ENCODE data around the gene FBXO44. TPM values are rescaled to one million over a fixed set of nuclear protein-coding genes. Genes with fewer than 3 reads are reported as not detected.

FBXO44 gene
- total and polyA plus RNA-seq, 2 donors (not counting 1 experiment from before 2014, with no cell fraction given), result 8.1 to 17.8 TPM

DNA sequence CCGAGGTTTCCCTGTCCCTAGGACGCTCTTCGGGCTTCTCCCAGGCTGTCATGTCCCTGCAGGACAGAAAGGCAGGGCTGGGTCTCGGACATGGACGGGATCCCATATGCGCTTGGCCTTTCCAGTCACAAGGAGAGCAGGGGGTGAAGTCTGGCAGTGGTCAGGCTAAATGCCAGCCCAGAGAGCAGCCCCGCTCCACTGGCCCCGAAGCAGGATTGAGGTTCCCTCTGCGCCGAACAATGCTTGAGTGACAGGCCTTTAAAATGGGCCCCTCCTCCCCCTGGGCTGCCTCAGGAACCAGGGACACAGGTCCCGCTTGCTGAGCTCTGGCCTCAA is 49.5 kb downstream of the FBXO44 start:
- H3K9ac ChIP-seq (ENCODE audit: insufficient read depth, low read length), result no peak overlapping the region
- H3K36me3 ChIP-seq (ENCODE audit: control insufficient read depth, insufficient read depth, low read length), result no peaks in the 10 kb centered on the region
- H3K4me2 ChIP-seq (ENCODE audit: extremely low read depth, insufficient read depth, low read length), result no peak overlapping the region
- peaks cover 24% of the 10 kb centered on the region for H3K27me3 ChIP-seq (ENCODE audit: control insufficient read depth, insufficient read depth, low read length)
- no peak overlapping the region for H3K27ac ChIP-seq (ENCODE audit: insufficient read depth, low read length)
- TF ChIP-seq, protein P1, sequence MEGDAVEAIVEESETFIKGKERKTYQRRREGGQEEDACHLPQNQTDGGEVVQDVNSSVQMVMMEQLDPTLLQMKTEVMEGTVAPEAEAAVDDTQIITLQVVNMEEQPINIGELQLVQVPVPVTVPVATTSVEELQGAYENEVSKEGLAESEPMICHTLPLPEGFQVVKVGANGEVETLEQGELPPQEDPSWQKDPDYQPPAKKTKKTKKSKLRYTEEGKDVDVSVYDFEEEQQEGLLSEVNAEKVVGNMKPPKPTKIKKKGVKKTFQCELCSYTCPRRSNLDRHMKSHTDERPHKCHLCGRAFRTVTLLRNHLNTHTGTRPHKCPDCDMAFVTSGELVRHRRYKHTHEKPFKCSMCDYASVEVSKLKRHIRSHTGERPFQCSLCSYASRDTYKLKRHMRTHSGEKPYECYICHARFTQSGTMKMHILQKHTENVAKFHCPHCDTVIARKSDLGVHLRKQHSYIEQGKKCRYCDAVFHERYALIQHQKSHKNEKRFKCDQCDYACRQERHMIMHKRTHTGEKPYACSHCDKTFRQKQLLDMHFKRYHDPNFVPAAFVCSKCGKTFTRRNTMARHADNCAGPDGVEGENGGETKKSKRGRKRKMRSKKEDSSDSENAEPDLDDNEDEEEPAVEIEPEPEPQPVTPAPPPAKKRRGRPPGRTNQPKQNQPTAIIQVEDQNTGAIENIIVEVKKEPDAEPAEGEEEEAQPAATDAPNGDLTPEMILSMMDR (conservative IDR thresholded peaks at IDR 0.05 in 1 of 2, IDR thresholded peaks at IDR 0.05 in 1 of 2; ENCODE audit: low read depth in 1 of 2, low read length in 2 of 2), result no peak
- no peak for TF ChIP-seq EZH2 (IDR thresholded peaks at IDR 0.05; ENCODE audit: low read length, missing control alignments)
- no peaks in the 10 kb centered on the region for H3K9me3 ChIP-seq (ENCODE audit: control insufficient read depth, insufficient read depth, low read depth, low read length)
- H3K79me2 ChIP-seq (ENCODE audit: control insufficient read depth, insufficient read depth, low read length), result no peaks in the 10 kb centered on the region
- no peaks in the 10 kb centered on the region for H4K20me1 ChIP-seq (ENCODE audit: control insufficient read depth, extremely low read depth, insufficient read depth, low read length)
- H3K4me1 ChIP-seq (ENCODE audit: control insufficient read depth, extremely low read depth, insufficient read depth, low read length), result no peaks in the 10 kb centered on the region
- H3K4me3 ChIP-seq (replicated peaks in 1 of 4; ENCODE audit: control extremely low read depth in 1 of 4, insufficient read depth in 1 of 4, low read depth in 3 of 4, low read length in 4 of 4), result no peak overlapping the region
- no peak for DNase-seq (ENCODE audit: low read depth in 2 of 2)
- no peak overlapping the region for H2AFZ ChIP-seq (ENCODE audit: low read length)

DNA sequence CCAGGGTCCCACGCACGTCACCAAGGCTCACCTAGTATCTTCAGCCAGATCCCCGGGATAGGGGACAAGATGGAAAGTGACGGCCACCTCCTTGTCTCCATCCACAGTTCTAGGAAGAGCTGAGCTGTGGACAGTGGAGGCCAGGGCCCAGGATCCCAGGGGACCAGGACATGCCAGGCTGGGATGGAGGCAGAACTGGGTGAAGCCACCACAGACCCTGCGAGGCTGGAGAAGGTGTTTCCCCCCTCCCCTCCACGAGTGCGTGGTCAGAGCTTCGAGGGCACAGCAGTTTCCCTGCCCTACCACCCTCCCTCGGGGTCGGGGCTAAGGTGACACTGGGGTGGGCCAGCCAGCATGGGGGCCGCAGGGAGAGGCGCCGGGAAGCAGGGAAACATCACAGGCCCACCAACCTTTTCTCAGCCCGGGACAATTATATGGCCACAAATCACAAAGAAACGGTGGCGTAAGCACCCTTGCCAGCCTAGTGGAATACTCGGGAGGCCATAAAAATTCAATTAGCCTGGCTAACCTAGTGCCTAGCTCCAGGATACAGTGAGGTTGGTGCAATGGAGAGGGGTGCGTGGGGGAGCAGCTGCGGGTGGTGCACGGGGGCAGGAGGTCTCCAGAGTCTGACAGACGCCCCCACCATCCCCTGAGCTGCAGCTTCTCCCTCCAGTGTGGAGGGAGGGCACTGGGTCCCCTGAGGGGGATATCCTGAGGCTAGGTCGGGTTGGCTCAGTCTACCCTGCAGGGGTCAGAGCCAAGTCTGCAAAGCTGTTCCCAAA is 50.2 kb downstream of the FBXO44 start:
- no peaks in the 10 kb centered on the region for H4K20me1 ChIP-seq (ENCODE audit: control insufficient read depth, extremely low read depth, insufficient read depth, low read length)
- H3K27me3 ChIP-seq (ENCODE audit: control insufficient read depth, insufficient read depth, low read length), result peaks cover 24% of the 10 kb centered on the region
- no peaks in the 10 kb centered on the region for H3K36me3 ChIP-seq (ENCODE audit: control insufficient read depth, insufficient read depth, low read length)
- no peak overlapping the region for H3K4me2 ChIP-seq (ENCODE audit: extremely low read depth, insufficient read depth, low read length)
- no peak for DNase-seq (ENCODE audit: low read depth in 2 of 2)
- no peak overlapping the region for H2AFZ ChIP-seq (ENCODE audit: low read length)
- H3K9ac ChIP-seq (ENCODE audit: insufficient read depth, low read length), result no peak overlapping the region
- H3K27ac ChIP-seq (ENCODE audit: insufficient read depth, low read length), result no peak overlapping the region
- H3K4me1 ChIP-seq (ENCODE audit: control insufficient read depth, extremely low read depth, insufficient read depth, low read length), result no peaks in the 10 kb centered on the region
- no peak overlapping the region for H3K4me3 ChIP-seq (replicated peaks in 1 of 4; ENCODE audit: control extremely low read depth in 1 of 4, insufficient read depth in 1 of 4, low read depth in 3 of 4, low read length in 4 of 4)
- H3K9me3 ChIP-seq (ENCODE audit: control insufficient read depth, insufficient read depth, low read depth, low read length), result no peaks in the 10 kb centered on the region
- TF ChIP-seq EZH2 (IDR thresholded peaks at IDR 0.05; ENCODE audit: low read length, missing control alignments), result no peak
- TF ChIP-seq, protein P1 (conservative IDR thresholded peaks at IDR 0.05 in 1 of 2, IDR thresholded peaks at IDR 0.05 in 1 of 2; ENCODE audit: low read depth in 1 of 2, low read length in 2 of 2), result no peak
- no peaks in the 10 kb centered on the region for H3K79me2 ChIP-seq (ENCODE audit: control insufficient read depth, insufficient read depth, low read length)

DNA sequence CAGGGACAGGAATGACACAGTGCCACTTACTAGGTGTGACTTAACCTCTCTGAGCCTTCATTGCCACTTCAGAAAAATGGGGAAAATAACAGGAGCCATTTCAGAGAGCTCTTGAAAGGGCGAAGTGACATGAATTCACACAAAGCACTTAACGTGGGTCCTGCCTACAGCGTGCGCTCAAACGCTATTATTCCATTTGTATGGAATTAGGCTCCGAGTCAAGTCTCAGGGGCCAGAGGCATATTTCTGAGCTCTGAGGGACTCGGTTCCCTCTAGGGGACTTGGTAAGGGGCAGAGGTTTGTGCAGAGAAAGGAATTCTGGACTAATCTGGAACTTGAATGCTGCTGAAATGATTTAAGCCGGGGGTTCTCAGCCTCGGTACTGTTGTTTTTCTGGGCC is 50.9 kb downstream of the FBXO44 start:
- Histone ChIP-seq H4K20me1 (ENCODE audit: control insufficient read depth, extremely low read depth, insufficient read depth, low read length) (no peaks in the 10 kb centered on the region), H3K4me2 (ENCODE audit: extremely low read depth, insufficient read depth, low read length) (no peak overlapping the region), H2AFZ (ENCODE audit: low read length) (no peak overlapping the region), H3K27ac (ENCODE audit: insufficient read depth, low read length) (no peak overlapping the region), H3K9ac (ENCODE audit: insufficient read depth, low read length) (no peak overlapping the region), H3K79me2 (ENCODE audit: control insufficient read depth, insufficient read depth, low read length) (no peaks in the 10 kb centered on the region), H3K4me1 (ENCODE audit: control insufficient read depth, extremely low read depth, insufficient read depth, low read length) (no peaks in the 10 kb centered on the region), H3K4me3 (replicated peaks in 1 of 4; ENCODE audit: control extremely low read depth in 1 of 4, insufficient read depth in 1 of 4, low read depth in 3 of 4, low read length in 4 of 4) (no peak overlapping the region), H3K36me3 (ENCODE audit: control insufficient read depth, insufficient read depth, low read length) (no peaks in the 10 kb centered on the region), H3K9me3 (ENCODE audit: control insufficient read depth, insufficient read depth, low read depth, low read length) (no peaks in the 10 kb centered on the region), H3K27me3 (ENCODE audit: control insufficient read depth, insufficient read depth, low read length) (peaks cover 20% of the 10 kb centered on the region)
- TF ChIP-seq, protein P1 (conservative IDR thresholded peaks at IDR 0.05 in 1 of 2, IDR thresholded peaks at IDR 0.05 in 1 of 2; ENCODE audit: low read depth in 1 of 2, low read length in 2 of 2), result no peak
- TF ChIP-seq EZH2 (IDR thresholded peaks at IDR 0.05; ENCODE audit: low read length, missing control alignments), result no peak
- DNase-seq (ENCODE audit: low read depth in 2 of 2), result no peak
